Caco-2 (cell line): ENCODE results near the gene ATP10B. TPM values are rescaled to one million over a fixed set of nuclear protein-coding genes. Genes with fewer than 3 reads are reported as not detected.

ENCODE experiments used
- BruUV-seq: library from RNA; stranded (reverse); fragments of 400-500 nt; replicated peaks from 2 replicates; lab custom pipeline; 2021; lab: Mats Ljungman, UMichigan
- CTCF ChIA-PET: fragments of 300-600 bp; sonication (Branson Sonifier 250); formaldehyde crosslinking; loops from one replicate; lab custom pipeline; 2022; ENCODE audit warnings: antibody characterized with exemption; lab: Charles Lee
- POLR2A ChIA-PET: fragments of 300-600 bp; sonication (Branson Sonifier 250); formaldehyde crosslinking; loops from one replicate; lab custom pipeline; 2022; ENCODE audit warnings: antibody characterized with exemption; lab: Charles Lee
- DNase-seq, 2 experiments: peaks; one replicate each; pipeline versions ENCODE4 v3.0.0 to v3.0.0-alpha.2; 2020 to 2022
- H3K27me3 ChIP-seq: replicated peaks from 2 replicates; pipeline ENCODE4 v1.6.0; 2011; ENCODE audit warnings: low read length; ENCODE audit not compliant: control insufficient read depth, insufficient read depth
- H3K36me3 ChIP-seq: 2 replicates; pipeline ENCODE4 v1.5.1; 2011; ENCODE audit warnings: low read length; ENCODE audit not compliant: control insufficient read depth, insufficient read depth
- H3K4me1 ChIP-seq: fragments of 250-450 bp; sonication (Bioruptor Pico); 2 replicates; pipeline ENCODE4 v1.5.1; 2020; ENCODE audit warnings: mild to moderate bottlenecking
- H3K4me3 ChIP-seq: 2 replicates; pipeline ENCODE4 v1.5.1; 2011; ENCODE audit warnings: low read depth, mild to moderate bottlenecking, control low read depth, low read length
- H3K9me3 ChIP-seq: fragments of 250-450 bp; sonication (Bioruptor Pico); 2 replicates; pipeline ENCODE4 v1.5.1; 2020; ENCODE audit warnings: mild to moderate bottlenecking, moderate library complexity
- H3K27ac Mint-ChIP-seq: one replicate; pipeline ENCODE4 v1.8.0; 2022; ENCODE audit warnings: mixed read lengths; ENCODE audit not compliant: unreplicated experiment
- H3K27me3 Mint-ChIP-seq: one replicate; pipeline ENCODE4 v1.8.0; 2022; ENCODE audit warnings: mixed read lengths; ENCODE audit not compliant: insufficient read depth, unreplicated experiment
- H3K36me3 Mint-ChIP-seq: one replicate; pipeline ENCODE4 v1.8.0; 2022; ENCODE audit warnings: mild to moderate bottlenecking, mixed read lengths; ENCODE audit not compliant: insufficient read depth, unreplicated experiment
- H3K4me1 Mint-ChIP-seq: one replicate; pipeline ENCODE4 v1.8.0; 2022; ENCODE audit warnings: low read depth, mixed read lengths; ENCODE audit not compliant: unreplicated experiment
- H3K4me3 Mint-ChIP-seq: one replicate; pipeline ENCODE4 v1.8.0; 2022; ENCODE audit warnings: mild to moderate bottlenecking, moderate library complexity, mixed read lengths; ENCODE audit not compliant: unreplicated experiment
- H3K9me3 Mint-ChIP-seq: one replicate; pipeline ENCODE4 v1.8.0; 2022; ENCODE audit warnings: mixed read lengths; ENCODE audit not compliant: unreplicated experiment
- intact Hi-C: fragments of 100-400 bp; cut with micrococcal nuclease; formaldehyde crosslinking; loops from one replicate; pipeline ENCODE4 v1.10.0; 2022; ENCODE audit not compliant: unreplicated experiment
- total RNA-seq: library from RNA; stranded (reverse); gene quantifications from 2 replicates; pipeline ENCODE4 v1.2.3, GENCODE V29; 2022
- TF ChIP-seq, protein P1 (sequence below), 2 experiments: fragments of 200-600 bp in 1 of 2; IDR thresholded peaks; 1 replicate in 1 of 2; 2 replicates in 1 of 2; pipeline versions ENCODE4 v1.5.1 to v1.8.0; 2011 to 2022; ENCODE audit warnings: antibody characterized with exemption in 1 of 2, control low read depth in 1 of 2, inconsistent platforms in 1 of 2, low read depth in 1 of 2, low read length in 1 of 2, mild to moderate bottlenecking in 1 of 2, moderate library complexity in 1 of 2; ENCODE audit not compliant: insufficient read depth in 1 of 2, severe bottlenecking in 1 of 2, unreplicated experiment in 1 of 2

Gene ATP10B
- total RNA-seq, 1 experiment from 2014 or later, result 0.43 TPM

DNA sequence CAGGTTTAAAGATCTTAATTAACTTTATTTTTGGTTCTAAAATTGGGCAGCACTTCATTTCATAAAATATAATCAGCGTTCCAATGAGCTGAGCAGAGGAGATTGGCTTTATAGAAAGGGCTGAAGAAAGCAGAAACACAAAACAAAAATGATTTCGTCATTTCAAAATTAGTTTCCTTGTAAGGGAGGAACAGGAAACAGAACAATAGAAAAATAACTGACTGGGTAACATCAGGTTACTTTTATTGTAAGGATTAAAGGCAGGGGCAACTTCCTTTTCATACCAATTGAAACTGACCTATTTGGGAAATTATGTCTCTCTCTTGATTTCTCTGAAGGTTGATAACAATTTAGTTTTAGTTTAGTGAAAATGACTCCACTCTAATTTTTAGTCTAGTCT lies 157.1 kb downstream of the ATP10B start:
- Mint-ChIP-seq H3K27me3 (no peaks in the 10 kb centered on the region), H3K36me3 (no peaks in the 10 kb centered on the region), H3K9me3 (no peaks in the 10 kb centered on the region), H3K27ac (no peak overlapping the region), H3K4me1 (peaks cover 21% of the 10 kb centered on the region), H3K4me3 (no peak overlapping the region)
- Histone ChIP-seq H3K4me1 (peaks cover 46% of the 10 kb centered on the region), H3K9me3 (no peaks in the 10 kb centered on the region), H3K27me3 (no peaks in the 10 kb centered on the region), H3K4me3 (no peak overlapping the region), H3K36me3 (no peaks in the 10 kb centered on the region)
- no peak for DNase-seq
- POLR2A ChIA-PET, result no interaction called here
- no TSS peak for BruUV-seq
- intact Hi-C loops, result loop anchor here (10.0 kb wide), 1 partner anchor 190 kb away; no protein-coding TSS in a partner anchor
- TF ChIP-seq, protein P1, sequence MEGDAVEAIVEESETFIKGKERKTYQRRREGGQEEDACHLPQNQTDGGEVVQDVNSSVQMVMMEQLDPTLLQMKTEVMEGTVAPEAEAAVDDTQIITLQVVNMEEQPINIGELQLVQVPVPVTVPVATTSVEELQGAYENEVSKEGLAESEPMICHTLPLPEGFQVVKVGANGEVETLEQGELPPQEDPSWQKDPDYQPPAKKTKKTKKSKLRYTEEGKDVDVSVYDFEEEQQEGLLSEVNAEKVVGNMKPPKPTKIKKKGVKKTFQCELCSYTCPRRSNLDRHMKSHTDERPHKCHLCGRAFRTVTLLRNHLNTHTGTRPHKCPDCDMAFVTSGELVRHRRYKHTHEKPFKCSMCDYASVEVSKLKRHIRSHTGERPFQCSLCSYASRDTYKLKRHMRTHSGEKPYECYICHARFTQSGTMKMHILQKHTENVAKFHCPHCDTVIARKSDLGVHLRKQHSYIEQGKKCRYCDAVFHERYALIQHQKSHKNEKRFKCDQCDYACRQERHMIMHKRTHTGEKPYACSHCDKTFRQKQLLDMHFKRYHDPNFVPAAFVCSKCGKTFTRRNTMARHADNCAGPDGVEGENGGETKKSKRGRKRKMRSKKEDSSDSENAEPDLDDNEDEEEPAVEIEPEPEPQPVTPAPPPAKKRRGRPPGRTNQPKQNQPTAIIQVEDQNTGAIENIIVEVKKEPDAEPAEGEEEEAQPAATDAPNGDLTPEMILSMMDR (IDR thresholded peaks at IDR 0.05; ENCODE audit: insufficient read depth in 1 of 2, low read depth in 1 of 2, low read length in 1 of 2, severe bottlenecking in 1 of 2, unreplicated experiment in 1 of 2), result no peak
- CTCF ChIA-PET, result no interaction called here

DNA sequence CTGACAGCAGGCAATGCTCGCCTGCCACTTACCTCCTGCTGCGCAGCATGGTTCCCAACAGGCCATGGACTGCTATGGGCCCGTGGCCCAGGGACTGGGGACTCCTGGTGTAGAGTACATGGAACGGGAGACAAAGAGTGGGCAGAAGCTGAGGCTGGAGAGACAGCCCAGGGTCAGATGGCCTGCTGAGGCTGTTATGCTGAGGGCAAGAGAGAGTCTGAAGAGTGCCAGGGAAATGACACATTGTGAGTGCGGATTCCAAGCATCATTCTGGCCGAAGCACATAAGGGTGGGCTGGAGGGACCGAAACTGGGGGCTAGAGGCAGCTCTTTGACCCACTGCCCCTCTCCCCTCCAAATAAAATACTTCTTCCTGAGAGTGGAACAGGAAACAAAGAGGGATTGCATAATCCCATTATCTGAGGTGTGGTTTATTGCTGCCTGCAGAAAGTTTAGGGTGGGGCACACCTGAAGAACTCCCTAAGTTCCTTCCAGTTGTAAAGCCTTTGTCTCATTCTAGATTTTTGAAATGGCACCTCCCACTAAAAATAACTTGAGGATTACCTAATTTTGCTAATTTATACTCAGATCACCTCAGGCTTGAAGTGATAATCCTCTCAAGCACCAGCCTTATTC lies 158.1 kb downstream of the ATP10B start:
- H3K9me3 ChIP-seq, result no peaks in the 10 kb centered on the region
- peaks cover 14% of the 10 kb centered on the region for H3K4me1 Mint-ChIP-seq
- TF ChIP-seq, protein P1 (IDR thresholded peaks at IDR 0.05; ENCODE audit: insufficient read depth in 1 of 2, low read depth in 1 of 2, low read length in 1 of 2, severe bottlenecking in 1 of 2, unreplicated experiment in 1 of 2), result no peak
- H3K27me3 ChIP-seq, result no peaks in the 10 kb centered on the region
- CTCF ChIA-PET, result no interaction called here
- DNase-seq, result peak in 1 of 2 experiments; percentile 40
- intact Hi-C loops, result loop anchor here (10.0 kb wide), 1 partner anchor 191 kb away; no protein-coding TSS in a partner anchor
- no peaks in the 10 kb centered on the region for H3K36me3 ChIP-seq
- no peaks in the 10 kb centered on the region for H3K9me3 Mint-ChIP-seq
- H3K4me3 ChIP-seq, result no peak overlapping the region
- H3K36me3 Mint-ChIP-seq, result no peaks in the 10 kb centered on the region
- POLR2A ChIA-PET, result no interaction called here
- no peaks in the 10 kb centered on the region for H3K27me3 Mint-ChIP-seq
- H3K4me1 ChIP-seq, result peaks cover 40% of the 10 kb centered on the region
- H3K27ac Mint-ChIP-seq, result peak overlapping the region; percentile 45
- no TSS peak for BruUV-seq
- no peak overlapping the region for H3K4me3 Mint-ChIP-seq

DNA sequence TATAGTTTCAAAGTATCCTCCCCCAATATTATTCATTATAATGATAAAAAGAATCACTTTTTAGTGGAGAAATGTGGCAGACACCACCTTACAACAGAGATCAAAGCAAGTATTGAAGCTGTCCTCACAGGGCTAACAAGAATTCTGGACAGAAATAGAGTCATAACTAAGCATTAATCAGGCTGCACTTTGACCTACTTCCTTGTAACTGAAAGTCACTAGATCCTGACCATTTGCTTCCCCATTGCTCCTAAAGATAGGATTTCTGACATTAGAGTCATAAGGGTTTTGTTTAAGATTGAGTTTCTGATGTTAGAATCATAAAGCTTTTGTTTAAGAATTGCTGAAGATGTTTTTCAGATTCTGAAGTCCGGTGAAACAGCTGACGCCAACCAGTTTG lies 159.7 kb downstream of the ATP10B start:
- ChIA-PET CTCF (no interaction called here), POLR2A (no interaction called here)

More for the DNA sequence above, 159.7 kb downstream of the ATP10B start:
- no peak overlapping the region for H3K27ac Mint-ChIP-seq
- DNase-seq, result no peak
- H3K36me3 Mint-ChIP-seq, result no peaks in the 10 kb centered on the region
- no peaks in the 10 kb centered on the region for H3K9me3 Mint-ChIP-seq
- intact Hi-C loops, result loop anchor here (10.0 kb wide), 1 partner anchor 193 kb away; no protein-coding TSS in a partner anchor
- Histone ChIP-seq H3K4me1 (peaks cover 28% of the 10 kb centered on the region), H3K9me3 (no peaks in the 10 kb centered on the region), H3K4me3 (no peak overlapping the region), H3K27me3 (no peaks in the 10 kb centered on the region), H3K36me3 (no peaks in the 10 kb centered on the region)
- no peaks in the 10 kb centered on the region for H3K27me3 Mint-ChIP-seq
- TF ChIP-seq, protein P1 (IDR thresholded peaks at IDR 0.05; ENCODE audit: insufficient read depth in 1 of 2, low read depth in 1 of 2, low read length in 1 of 2, severe bottlenecking in 1 of 2, unreplicated experiment in 1 of 2), result no peak
- peaks cover 7% of the 10 kb centered on the region for H3K4me1 Mint-ChIP-seq
- H3K4me3 Mint-ChIP-seq, result no peak overlapping the region
- no TSS peak for BruUV-seq
